HG03175 (cell line): ENCODE data around the gene SMTNL1.

Source experiments
- ATAC-seq: cut with Tn5 transposase; IDR thresholded peaks from one replicate; pipeline ENCODE4 v1.9.1; 2021; ENCODE audit warnings: mild to moderate bottlenecking, moderate library complexity; ENCODE audit not compliant: unreplicated experiment

SMTNL1 gene

GRCh38 chr11:57536947-57537619 is at the start of gene SMTNL1:
Gene SMTNL1 (plus strand): TSS chr11:57537595. CDS start chr11:57542643, 5,048 bp downstream.
- no peak for ATAC-seq

- ATAC-seq = no peak
Measured at GRCh38 chr11:57487920-57488659, 49.3 kb upstream of the SMTNL1 start.

GRCh38 chr11:57490456-57491248 is 46.7 kb upstream of the SMTNL1 start:
- ATAC-seq = no peak

- ATAC-seq = no peak
Measured at GRCh38 chr11:57491371-57492061, 45.9 kb upstream of the SMTNL1 start.

- peak; percentile 79 for ATAC-seq
Measured at GRCh38 chr11:57493507-57494503, 43.6 kb upstream of the SMTNL1 start.

GRCh38 chr11:57496109-57496820 is 41.1 kb upstream of the SMTNL1 start:
- no peak for ATAC-seq

GRCh38 chr11:57497303-57498247 is 39.8 kb upstream of the SMTNL1 start:
- no peak for ATAC-seq

- no peak for ATAC-seq
Measured at GRCh38 chr11:57498540-57498939, 38.9 kb upstream of the SMTNL1 start.

GRCh38 chr11:57499413-57499982 is 37.9 kb upstream of the SMTNL1 start:
- ATAC-seq = peak; percentile 89

GRCh38 chr11:57499983-57500461 is 37.4 kb upstream of the SMTNL1 start:
- no peak for ATAC-seq

GRCh38 chr11:57500515-57500914 is 36.9 kb upstream of the SMTNL1 start:
- no peak for ATAC-seq

GRCh38 chr11:57500926-57501325 is 36.5 kb upstream of the SMTNL1 start:
- ATAC-seq = no peak

- no peak for ATAC-seq
Measured at GRCh38 chr11:57501953-57502352, 35.4 kb upstream of the SMTNL1 start.

- no peak for ATAC-seq
Measured at GRCh38 chr11:57502376-57502775, 35.0 kb upstream of the SMTNL1 start.

- ATAC-seq = no peak
Measured at GRCh38 chr11:57502870-57503269, 34.5 kb upstream of the SMTNL1 start.

- no peak for ATAC-seq
Measured at GRCh38 chr11:57504511-57504910, 32.9 kb upstream of the SMTNL1 start.

GRCh38 chr11:57506522-57506921 is 30.9 kb upstream of the SMTNL1 start:
- no peak for ATAC-seq
